Dendritic cell treated with granulocyte-macrophage colony-stimulating factor and Interleukin-4, amounts not matched to agents 40 ng/mL and 50 ng/mL, for 4 days (primary cell): ENCODE results near the gene CXCL17.
A peak's percentile ranks its signal among the peaks of the same experiment; 100 is the strongest.
"Not testable (repeated sequence)": the region's sequence is repeated elsewhere in the genome, so short reads cannot be mapped to it uniquely, and the experiment has no call there.

Source experiments
- H3K27ac Mint-ChIP-seq: one replicate; pipeline ENCODE4 v1.8.0; 2022; ENCODE audit warnings: mild to moderate bottlenecking, mixed read lengths
- H3K27me3 Mint-ChIP-seq: one replicate; pipeline ENCODE4 v1.8.0; 2022; ENCODE audit warnings: mild to moderate bottlenecking, mixed read lengths
- H3K36me3 Mint-ChIP-seq: one replicate; pipeline ENCODE4 v1.8.0; 2022; ENCODE audit warnings: low read depth, mixed read lengths
- H3K4me1 Mint-ChIP-seq: one replicate; pipeline ENCODE4 v1.8.0; 2022; ENCODE audit warnings: low read depth, mixed read lengths
- H3K4me3 Mint-ChIP-seq: one replicate; pipeline ENCODE4 v1.8.0; 2022; ENCODE audit warnings: mild to moderate bottlenecking, moderate library complexity, mixed read lengths
- H3K9me3 Mint-ChIP-seq: one replicate; pipeline ENCODE4 v1.8.0; 2022; ENCODE audit warnings: mixed read lengths
- intact Hi-C: fragments of 100-400 bp; cut with micrococcal nuclease; formaldehyde crosslinking; loops from one replicate; pipeline ENCODE4 v1.15.0; 2022

Gene CXCL17, protein sequence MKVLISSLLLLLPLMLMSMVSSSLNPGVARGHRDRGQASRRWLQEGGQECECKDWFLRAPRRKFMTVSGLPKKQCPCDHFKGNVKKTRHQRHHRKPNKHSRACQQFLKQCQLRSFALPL

DNA sequence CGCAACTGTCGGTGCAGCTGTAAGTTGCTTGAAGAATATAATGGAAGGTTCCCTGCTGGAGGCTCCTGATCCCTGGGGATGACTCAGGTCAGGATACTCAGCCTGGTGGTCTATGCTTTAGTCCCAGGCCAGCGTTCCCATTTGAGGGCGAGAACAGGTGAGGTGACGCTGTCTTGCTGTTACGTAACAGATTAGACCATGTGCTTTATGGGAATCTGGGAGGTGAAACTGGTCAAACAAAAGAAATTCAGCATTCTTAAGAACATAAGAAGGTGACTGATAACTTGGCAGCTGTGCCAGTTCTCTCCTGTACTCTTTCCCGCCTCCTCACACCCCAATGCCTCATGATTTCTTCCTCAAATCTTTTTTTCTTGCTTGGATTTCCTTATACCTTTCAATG, at the start of gene CXCL17:
Gene CXCL17, minus strand, starts transcription at position 114 of the 400 bp plus-strand sequence. CDS start 114 bp downstream, outside the sequence.
- Mint-ChIP-seq H3K4me1 (peaks cover 19% of the 10 kb centered on the region), H3K4me3 (no peak within 1 kb of the TSS), H3K27me3 (peaks cover 44% of the 10 kb centered on the region), H3K36me3 (no peaks in the 10 kb centered on the region), H3K9me3 (no peaks in the 10 kb centered on the region), H3K27ac (no peak within 1 kb of the TSS)
- intact Hi-C loops: no loop called here

DNA sequence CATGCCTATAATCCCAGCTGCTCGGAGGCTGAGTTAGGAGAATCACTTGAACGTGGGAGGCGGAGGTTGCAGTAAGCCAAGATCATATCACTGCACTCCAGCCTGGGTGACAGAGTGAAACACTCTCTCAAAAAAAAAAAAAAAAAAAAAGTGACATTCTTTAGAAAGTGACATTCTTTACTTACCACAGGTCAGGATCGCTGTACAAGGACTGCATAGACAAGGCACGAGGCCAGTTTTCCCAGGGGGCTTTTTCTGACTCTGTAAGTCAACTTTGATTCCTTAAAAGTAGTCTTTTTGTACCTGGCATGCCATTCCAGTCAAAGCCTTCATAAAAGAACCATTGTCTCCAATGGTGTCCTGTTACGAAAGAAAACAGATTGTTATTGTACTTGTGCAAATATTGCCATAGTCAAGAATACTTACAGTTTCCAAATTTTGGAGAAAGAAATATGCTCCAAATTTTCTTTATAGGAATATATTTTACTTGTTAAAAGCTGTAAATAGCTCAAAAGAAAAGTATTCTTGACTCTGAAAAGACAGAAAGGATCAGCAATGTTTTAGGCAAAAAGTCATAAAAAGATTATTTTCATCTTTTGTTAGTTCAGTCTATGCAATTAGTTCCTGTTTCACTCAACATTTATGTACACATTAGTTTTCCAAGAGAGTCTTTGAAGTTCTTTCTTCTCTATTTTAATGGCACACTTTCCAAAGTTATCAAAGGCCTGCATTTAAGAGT, 46.2 kb upstream of the CXCL17 start:
- Mint-ChIP-seq H3K27me3 (peaks cover 19% of the 10 kb centered on the region), H3K4me1 (no peaks in the 10 kb centered on the region), H3K9me3 (no peaks in the 10 kb centered on the region), H3K27ac (no peak overlapping the region), H3K36me3 (no peaks in the 10 kb centered on the region), H3K4me3 (no peak overlapping the region)
- intact Hi-C loops: no loop called here

DNA sequence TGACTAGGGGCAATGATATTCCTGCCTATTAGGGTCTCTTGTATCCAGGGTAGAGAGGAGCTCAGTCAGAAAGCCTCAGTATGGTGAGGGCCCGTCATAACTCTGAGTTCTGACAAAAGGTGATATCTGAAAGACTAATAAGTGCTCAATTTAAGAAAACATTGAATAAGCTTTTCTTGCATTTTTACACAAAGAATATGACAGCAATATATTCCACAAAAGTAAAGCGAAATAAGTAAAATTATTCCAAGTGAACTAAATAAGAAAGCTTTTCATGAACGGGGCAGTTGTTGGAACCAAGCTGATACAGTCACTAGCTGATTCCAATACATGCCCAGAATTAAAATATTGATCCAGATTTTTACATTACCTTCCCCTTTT, 45.0 kb upstream of the CXCL17 start:
- intact Hi-C loops: no loop called here
- Mint-ChIP-seq H3K27me3 (peaks cover 21% of the 10 kb centered on the region), H3K4me3 (no peak overlapping the region), H3K27ac (no peak overlapping the region), H3K36me3 (no peaks in the 10 kb centered on the region), H3K9me3 (no peaks in the 10 kb centered on the region), H3K4me1 (no peaks in the 10 kb centered on the region)

DNA sequence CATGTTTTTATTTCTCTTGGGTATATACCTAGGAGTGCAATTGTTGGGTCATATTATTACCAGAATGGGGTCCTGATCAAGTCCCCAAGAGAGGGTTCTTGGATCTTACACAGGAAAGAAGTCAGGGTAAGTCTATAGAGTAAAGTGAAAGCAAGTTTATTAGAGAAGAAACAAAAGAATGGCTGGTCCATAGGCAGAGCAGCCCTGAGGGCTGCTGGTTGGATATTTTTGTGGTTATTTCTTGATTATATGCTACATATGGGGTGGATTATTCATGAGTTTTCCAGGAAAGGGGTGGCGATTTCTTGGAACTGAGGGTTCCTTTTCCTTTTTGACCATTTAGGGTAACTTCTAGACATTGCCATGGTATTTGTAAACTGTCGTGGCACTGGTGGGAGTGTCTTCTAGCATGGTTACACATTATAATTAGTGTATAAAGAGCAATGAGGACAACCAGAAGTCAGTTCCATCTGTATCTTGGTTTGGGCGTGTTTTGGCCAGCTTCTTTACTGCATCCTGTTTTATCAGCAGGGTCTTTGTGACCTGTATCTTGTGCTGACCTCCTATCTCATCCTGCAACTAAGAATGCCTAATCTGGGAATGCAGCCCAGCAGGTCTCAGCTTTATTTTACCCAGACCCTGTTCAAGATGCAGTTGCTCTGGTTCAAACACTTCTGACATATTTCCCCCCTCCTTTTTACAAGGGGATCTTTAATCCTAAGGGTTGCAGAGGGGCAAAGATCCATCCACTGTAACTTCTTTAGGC, 44.5 kb upstream of the CXCL17 start:
- peaks cover 21% of the 10 kb centered on the region for H3K27me3 Mint-ChIP-seq
- intact Hi-C loops: no loop called here
- H3K9me3 Mint-ChIP-seq: no peaks in the 10 kb centered on the region
- no peaks in the 10 kb centered on the region for H3K4me1 Mint-ChIP-seq
- no peak overlapping the region for H3K27ac Mint-ChIP-seq
- H3K36me3 Mint-ChIP-seq: no peaks in the 10 kb centered on the region
- no peak overlapping the region for H3K4me3 Mint-ChIP-seq

DNA sequence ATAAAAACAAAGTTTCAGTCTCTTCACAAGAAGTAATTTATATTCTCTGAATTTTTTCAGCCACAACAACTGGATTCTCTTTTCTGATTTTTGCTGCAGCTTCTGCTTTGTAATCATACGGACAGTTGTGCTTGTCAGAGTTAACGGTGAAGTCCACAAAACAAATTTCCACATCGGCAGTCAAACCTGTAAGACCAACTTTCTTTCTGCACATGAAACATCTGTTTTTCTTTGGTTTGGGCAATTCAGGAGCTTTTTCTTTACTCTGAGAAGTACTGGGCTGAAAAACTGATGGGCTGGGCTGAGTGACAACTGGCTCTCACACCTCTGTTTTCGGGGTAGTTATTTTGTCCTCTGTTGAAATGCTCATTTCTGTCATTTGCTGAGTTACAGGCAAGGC, 42.3 kb upstream of the CXCL17 start:
- intact Hi-C loops, H3K9me3 Mint-ChIP-seq, H3K27ac Mint-ChIP-seq, H3K36me3 Mint-ChIP-seq, H3K4me3 Mint-ChIP-seq: not testable (repeated sequence)
- peaks cover 28% of the 10 kb centered on the region for H3K27me3 Mint-ChIP-seq
- peaks cover 16% of the 10 kb centered on the region for H3K4me1 Mint-ChIP-seq

DNA sequence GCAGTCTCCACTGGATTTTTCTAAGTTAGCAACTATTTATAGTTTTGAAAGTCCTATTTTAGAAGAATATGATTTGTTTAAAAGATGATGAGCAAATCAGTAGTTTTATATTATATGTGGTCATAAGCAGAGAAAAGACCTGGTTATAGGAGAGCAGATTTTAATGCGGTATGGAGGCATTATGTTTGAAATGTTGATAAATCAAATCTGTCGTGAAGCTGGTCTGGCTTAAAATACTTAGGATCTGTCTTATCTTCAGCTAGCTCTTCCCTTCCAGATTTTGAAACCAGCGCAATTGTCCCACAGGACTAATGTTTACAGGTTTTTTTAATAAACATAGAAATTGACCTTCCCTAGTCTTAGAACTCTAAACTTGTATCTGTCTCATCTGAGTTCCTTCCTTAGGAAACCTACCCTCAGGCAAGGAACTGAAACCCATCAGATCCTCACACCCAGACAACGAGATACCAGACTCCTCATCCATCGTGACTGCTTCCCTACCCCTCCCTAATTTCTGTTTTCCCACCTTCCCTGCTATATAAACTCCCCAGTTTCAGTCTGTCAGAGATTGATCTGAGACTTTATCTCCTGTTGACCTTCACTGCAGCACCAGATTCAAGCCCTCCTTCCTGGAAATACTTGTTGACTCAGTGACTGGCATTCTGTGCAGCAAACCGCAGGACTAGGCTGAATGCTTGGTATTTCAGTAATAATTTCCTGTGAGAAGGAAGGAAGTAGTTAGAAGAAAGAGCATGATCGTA, 37.8 kb upstream of the CXCL17 start:
- peaks cover 24% of the 10 kb centered on the region for H3K4me1 Mint-ChIP-seq
- no peak overlapping the region for H3K4me3 Mint-ChIP-seq
- H3K9me3 Mint-ChIP-seq: no peaks in the 10 kb centered on the region
- intact Hi-C loops: no loop called here
- H3K36me3 Mint-ChIP-seq: no peaks in the 10 kb centered on the region
- H3K27me3 Mint-ChIP-seq: peaks cover 43% of the 10 kb centered on the region
- peak overlapping the region; percentile 11 for H3K27ac Mint-ChIP-seq

DNA sequence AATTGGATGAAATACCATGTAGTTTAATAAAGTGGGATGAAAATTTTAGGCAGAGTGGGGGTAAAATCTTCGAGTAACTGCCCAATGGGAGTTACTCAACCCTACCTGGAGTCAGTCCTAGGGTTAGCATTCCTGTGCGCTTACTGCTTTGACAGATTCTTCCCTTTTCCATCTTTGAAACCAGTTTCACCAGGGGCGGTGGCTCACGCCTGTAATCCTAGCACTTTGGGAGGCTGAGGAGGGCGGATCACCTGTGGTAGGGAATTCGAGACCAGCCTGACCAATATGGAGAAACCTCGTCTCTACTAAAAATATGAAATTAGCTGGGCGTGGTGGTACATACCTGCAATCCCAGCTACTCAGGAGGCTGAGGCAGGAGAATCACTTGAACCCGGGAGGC, 37.0 kb upstream of the CXCL17 start:
- Mint-ChIP-seq H3K4me1 (peaks cover 24% of the 10 kb centered on the region), H3K9me3 (no peaks in the 10 kb centered on the region), H3K27me3 (peaks cover 44% of the 10 kb centered on the region), H3K27ac (no peak overlapping the region), H3K36me3 (no peaks in the 10 kb centered on the region), H3K4me3 (no peak overlapping the region)
- intact Hi-C loops: no loop called here

DNA sequence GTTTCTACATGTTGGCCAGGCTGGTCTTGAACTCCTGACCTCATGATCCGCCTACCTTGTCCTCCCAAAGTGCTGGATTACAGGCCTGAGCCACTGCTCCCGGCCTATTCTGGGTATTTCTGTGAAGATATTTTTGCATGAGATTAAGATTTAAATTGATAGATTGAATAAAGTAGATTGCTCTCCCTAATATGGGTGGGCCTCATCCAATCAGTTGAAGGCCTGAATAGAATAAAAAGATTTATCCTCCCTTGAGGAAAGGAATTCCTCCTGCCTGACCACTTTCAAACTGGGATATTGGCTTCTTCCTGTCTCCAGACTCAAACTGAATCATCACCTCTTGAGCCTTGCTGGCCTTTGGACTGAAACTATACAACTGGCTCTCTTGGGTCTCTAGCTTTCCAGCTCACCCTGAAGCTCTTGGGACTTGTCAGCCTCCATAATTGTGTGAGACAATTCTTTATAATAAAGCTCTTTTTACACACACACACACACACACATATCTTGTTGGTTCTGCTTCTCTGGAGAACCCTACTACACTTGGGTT, 36.1 kb upstream of the CXCL17 start:
- peaks cover 24% of the 10 kb centered on the region for H3K4me1 Mint-ChIP-seq
- H3K27me3 Mint-ChIP-seq: peaks cover 44% of the 10 kb centered on the region
- no peak overlapping the region for H3K4me3 Mint-ChIP-seq
- no peaks in the 10 kb centered on the region for H3K36me3 Mint-ChIP-seq
- no peaks in the 10 kb centered on the region for H3K9me3 Mint-ChIP-seq
- no peak overlapping the region for H3K27ac Mint-ChIP-seq
- intact Hi-C loops: no loop called here

DNA sequence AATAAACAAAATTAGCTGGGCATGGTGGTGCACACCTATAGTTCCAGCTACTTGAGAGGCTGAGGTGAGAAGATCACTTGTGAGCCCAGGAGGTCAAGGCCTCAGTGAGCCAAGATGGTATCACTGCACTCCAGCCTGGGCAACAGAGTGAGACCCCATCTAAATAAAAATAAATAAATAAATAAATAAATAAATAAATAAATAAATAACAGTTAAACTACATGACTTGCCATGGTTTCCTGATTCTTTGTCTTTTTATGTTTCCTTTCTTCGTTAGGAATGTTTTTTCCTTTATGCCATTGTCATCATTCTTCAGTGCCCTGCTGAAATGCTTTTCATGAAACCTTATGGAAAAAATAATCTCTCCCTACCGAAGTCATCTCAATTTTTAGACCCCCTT, 35.2 kb upstream of the CXCL17 start:
- intact Hi-C loops: no loop called here
- Mint-ChIP-seq H3K9me3 (no peaks in the 10 kb centered on the region), H3K4me3 (no peak overlapping the region), H3K4me1 (peaks cover 24% of the 10 kb centered on the region), H3K36me3 (no peaks in the 10 kb centered on the region), H3K27me3 (peaks cover 47% of the 10 kb centered on the region), H3K27ac (no peak overlapping the region)

DNA sequence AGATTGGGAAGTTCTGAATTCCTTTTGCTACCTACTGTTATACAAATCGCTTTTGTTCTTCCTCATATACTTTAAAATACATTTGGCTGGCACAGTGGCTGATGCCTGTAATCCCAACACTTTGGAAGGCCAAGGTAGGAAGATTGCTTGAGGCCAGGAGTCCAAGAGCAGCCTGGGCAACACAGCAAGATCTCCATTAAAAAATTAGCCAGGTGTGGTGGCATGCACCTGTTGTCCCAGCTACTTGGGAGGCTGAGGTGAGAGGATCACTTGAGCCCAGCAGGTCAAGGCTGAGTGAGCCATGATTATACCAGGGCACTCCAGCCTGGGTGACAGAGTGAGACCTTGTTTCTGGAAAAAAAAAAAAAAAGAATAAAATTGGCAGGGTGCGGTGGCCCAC, 34.4 kb upstream of the CXCL17 start:
- Mint-ChIP-seq H3K4me3 (no peak overlapping the region), H3K27ac (no peak overlapping the region), H3K36me3 (no peaks in the 10 kb centered on the region), H3K9me3 (no peaks in the 10 kb centered on the region), H3K27me3 (peaks cover 56% of the 10 kb centered on the region), H3K4me1 (peaks cover 24% of the 10 kb centered on the region)
- intact Hi-C loops: no loop called here

DNA sequence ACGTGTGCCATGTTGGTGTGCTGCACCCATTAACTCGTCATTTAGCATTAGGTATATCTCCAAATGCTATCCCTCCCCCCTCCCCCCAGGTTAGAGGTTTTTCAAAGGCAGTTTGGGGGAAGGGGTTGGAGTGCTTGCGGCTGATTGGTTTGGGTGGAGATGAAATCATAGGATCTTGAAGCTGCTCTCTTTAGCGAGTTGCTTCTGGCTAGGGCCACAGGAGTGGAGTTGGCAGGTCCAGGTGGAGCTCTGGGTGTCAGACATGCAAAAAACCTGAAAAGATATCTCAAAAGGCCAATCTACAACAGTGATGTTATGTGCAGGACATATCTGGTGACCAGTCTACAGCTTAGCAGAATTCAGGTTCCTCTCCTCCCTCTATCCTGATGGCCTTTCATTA, 32.6 kb upstream of the CXCL17 start:
- Mint-ChIP-seq H3K27ac (no peak overlapping the region), H3K36me3 (no peaks in the 10 kb centered on the region), H3K4me3 (no peak overlapping the region), H3K4me1 (peaks cover 9% of the 10 kb centered on the region), H3K9me3 (no peaks in the 10 kb centered on the region), H3K27me3 (peaks cover 60% of the 10 kb centered on the region)
- intact Hi-C loops: no loop called here

DNA sequence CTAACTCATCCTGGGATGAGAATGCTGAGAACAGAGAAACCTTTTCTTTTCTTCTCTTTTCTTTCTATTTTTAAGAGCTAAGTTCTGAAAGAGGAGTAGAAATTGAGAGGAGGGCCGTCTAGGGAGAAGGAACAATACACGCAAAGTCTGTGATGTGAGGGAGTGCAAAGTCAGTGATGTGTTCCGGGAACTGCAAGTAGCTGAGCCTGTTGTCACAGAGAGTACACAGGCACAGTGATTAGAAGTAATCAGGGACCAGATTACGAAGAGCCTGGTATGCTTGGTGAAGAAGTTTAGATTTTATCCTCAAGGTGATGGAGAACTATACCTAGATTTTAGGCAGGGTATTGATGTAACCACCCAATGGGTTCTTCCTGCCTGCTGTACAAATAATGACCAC, 32.0 kb upstream of the CXCL17 start:
- H3K4me3 Mint-ChIP-seq: no peak overlapping the region
- intact Hi-C loops: no loop called here
- H3K36me3 Mint-ChIP-seq: no peaks in the 10 kb centered on the region
- H3K9me3 Mint-ChIP-seq: no peaks in the 10 kb centered on the region
- no peak overlapping the region for H3K27ac Mint-ChIP-seq
- H3K27me3 Mint-ChIP-seq: peaks cover 62% of the 10 kb centered on the region
- peaks cover 9% of the 10 kb centered on the region for H3K4me1 Mint-ChIP-seq

DNA sequence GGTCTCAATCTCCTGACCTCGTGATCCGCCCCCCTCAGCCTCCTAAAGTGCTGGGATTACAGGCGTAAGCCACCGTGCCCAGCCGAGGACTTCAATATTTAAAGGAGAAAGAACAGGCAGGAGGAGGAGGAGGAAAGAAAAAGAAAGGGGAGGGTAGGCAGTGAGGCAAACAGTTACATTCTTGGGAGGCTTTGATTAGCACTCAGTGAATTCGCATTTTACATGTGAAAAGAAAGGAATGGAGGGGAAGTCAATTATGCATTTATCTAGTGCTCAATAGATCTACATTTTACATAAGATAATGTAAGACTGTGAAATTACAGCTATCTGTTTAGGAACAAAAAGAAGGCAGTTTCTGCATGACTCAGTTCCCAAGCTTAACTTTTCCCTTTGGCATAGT, 30.9 kb upstream of the CXCL17 start:
- Mint-ChIP-seq H3K36me3 (no peaks in the 10 kb centered on the region), H3K27me3 (peaks cover 57% of the 10 kb centered on the region), H3K27ac (no peak overlapping the region), H3K9me3 (no peaks in the 10 kb centered on the region), H3K4me1 (peaks cover 6% of the 10 kb centered on the region), H3K4me3 (no peak overlapping the region)
- intact Hi-C loops: no loop called here
